HG03460 (cell line): ENCODE results near the gene RPTOR.
A peak's percentile ranks its signal among the peaks of the same experiment; 100 is the strongest.

Experiments used
- ATAC-seq: cut with Tn5 transposase; IDR thresholded peaks from one replicate; pipeline ENCODE4 v1.9.1; 2021; ENCODE audit not compliant: unreplicated experiment

Gene RPTOR

GRCh38 chr17:80886641-80887573 is 342.3 kb downstream of the RPTOR start:
- ATAC-seq = no peak

GRCh38 chr17:80887639-80888175 is 343.1 kb downstream of the RPTOR start:
- no peak for ATAC-seq

DNA sequence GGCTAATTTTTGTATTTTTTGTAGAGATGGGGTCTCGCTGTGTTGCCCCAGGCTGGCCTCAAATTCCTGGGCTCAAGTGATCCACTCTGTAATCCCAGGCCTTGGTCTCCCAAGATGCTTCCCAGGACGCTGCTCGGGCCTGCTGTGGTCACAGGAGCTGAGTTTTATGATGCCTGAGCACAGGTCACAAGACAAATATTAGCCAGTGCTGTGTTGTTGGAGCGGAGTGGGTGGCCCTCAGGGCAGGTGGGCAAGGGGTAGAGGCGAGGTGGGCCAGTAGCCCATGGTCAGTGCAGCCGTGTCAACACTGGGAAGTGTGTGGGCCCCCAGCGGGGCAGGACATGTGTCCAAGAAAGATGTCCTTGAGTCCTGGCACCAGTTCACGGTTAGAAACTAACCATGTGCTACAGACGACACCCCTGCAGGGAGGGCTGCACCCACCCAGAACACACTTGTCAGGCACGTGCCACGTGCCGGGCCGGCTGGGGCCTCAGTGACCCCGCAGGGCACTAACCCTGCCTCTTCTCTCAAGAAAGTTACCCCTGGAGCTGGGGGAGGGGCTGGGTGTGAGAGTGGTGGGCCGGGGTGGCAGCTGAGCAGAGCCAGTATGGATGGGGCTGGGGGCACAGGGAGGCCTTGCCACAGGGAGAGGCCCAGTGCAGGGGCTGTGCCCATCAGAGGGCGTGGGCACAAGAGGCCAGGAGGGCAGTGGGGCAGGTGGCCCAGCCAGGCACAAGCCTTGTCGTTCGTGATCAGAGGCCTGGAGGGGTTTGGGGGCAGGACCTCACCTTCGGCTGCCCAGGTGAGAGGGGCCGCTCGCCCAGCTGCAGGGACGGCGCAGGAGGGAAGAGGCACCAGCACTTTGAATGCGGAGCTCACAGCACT is 343.9 kb downstream of the RPTOR start:
- ATAC-seq = no peak

GRCh38 chr17:80889231-80890195 is 344.9 kb downstream of the RPTOR start:
- ATAC-seq = no peak

DNA sequence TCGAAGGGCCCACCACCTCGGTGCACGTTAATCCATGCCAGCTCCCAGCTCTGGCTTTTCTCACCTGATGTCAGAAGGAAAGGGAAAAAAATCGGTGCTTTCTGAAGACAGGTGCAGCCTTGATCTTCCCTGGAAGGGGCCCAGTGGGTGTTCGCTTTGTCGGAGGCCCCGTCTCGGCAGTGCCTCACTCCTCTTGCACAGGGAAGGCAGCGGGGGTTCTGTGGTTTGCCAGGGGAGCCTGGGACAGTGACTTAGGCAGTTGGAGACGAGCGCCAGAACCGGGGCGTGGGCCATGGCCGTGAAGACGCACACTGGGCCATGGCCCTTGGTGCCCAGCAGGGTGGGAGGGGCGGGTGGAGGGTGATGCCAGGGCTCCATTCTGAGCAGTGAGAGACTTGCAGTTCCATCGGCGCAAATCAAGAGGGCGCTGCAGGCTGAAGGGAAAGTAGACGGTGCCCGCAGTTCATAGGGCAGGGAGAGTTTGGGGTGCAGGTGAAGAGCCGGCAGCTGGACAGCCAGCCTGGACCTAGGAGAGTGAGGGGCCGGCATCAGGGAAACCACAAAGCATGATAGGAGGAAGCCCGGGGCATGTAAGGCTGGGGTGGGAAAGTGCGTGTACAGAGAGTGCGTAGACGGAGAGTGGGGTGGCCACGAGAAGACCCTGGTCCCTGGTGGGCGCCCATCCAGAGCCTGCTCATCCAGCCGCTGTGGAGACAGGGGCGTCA is 345.7 kb downstream of the RPTOR start:
- ATAC-seq = no peak

DNA sequence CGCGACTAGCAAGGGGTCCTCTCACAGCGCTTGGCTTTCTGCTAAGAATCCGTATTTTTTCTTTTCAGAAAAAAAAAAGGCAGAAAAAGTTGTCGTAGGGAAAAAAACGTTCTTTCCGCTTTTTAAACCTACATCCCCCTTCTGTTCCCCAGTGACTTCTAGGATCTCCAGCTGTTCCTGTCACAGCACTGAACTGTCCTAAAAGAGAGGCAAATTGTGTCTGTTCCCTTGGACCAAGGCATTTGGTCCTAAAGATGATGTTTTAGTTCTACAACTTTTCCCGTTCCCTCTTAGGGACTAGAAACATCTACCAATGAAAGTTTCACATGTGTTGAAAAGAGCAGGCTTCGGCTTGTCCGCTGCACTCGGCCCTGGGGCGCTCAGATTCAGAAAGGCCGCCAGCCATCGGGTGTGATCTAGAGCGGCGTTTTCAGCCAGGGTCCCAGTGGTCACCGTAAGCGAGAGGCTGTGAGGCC is 346.3 kb downstream of the RPTOR start:
- no peak for ATAC-seq

DNA sequence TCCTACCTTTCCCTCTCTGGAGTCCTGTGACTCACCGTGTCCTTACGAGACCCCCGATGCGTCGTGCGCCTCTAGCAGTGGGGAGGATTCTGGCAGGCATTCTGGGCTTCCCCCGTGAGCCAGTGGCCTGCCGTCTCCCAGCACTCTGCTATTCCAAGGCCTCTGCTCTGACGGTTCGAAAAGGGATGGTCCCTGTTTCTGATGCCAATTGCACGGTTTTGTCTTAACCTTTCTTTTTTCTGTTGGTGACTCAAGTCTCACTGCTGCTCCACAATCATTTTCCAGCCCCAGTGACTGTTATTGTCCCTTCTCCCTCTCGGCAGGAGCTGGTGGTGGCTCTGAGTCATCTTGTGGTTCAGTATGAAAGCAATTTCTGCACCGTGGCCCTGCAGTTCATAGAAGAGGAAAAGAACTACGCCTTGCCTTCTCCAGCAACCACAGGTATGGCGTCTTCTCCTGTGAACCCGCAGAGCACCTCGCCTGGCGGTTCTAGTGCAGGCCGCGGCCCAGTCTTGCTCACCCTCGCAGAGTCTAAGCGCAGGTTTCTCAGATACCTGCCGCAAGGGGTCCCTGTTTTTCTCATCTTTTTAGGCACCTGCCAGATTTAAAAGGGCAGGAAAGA is 346.9 kb downstream of the RPTOR start:
- ATAC-seq = peak; percentile 31

- ATAC-seq = peak; percentile 82
Observed at GRCh38 chr17:80892019-80892855, 347.6 kb downstream of the RPTOR start.

GRCh38 chr17:80892900-80893603 is 348.4 kb downstream of the RPTOR start:
- no peak for ATAC-seq

GRCh38 chr17:80893604-80894438 is 349.2 kb downstream of the RPTOR start:
- ATAC-seq = no peak

- no peak for ATAC-seq
Observed at GRCh38 chr17:80894439-80894721, 349.7 kb downstream of the RPTOR start.

DNA sequence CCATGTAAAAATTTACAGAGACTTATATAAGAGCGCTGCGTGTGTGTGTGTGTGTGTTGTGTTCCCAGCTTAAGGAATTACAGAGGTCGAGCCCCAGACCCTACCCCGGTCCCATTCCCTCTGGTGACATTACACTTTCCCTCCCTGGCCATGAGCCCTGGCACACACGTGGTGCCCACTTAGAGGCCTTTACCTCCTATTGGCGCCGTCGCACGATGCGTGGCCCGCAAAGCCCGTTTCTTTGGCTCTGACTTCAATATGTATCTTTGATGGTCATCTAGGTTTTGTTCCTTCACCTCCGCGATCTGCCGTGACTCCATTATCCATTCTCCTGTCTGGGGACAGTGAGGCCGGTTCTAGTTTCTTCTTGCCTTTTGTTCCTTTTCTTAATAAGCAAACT is 350.1 kb downstream of the RPTOR start:
- ATAC-seq = no peak

GRCh38 chr17:80895366-80895765 is 350.7 kb downstream of the RPTOR start:
- ATAC-seq = no peak

- no peak for ATAC-seq
Observed at GRCh38 chr17:80898716-80899115, 354.1 kb downstream of the RPTOR start.

DNA sequence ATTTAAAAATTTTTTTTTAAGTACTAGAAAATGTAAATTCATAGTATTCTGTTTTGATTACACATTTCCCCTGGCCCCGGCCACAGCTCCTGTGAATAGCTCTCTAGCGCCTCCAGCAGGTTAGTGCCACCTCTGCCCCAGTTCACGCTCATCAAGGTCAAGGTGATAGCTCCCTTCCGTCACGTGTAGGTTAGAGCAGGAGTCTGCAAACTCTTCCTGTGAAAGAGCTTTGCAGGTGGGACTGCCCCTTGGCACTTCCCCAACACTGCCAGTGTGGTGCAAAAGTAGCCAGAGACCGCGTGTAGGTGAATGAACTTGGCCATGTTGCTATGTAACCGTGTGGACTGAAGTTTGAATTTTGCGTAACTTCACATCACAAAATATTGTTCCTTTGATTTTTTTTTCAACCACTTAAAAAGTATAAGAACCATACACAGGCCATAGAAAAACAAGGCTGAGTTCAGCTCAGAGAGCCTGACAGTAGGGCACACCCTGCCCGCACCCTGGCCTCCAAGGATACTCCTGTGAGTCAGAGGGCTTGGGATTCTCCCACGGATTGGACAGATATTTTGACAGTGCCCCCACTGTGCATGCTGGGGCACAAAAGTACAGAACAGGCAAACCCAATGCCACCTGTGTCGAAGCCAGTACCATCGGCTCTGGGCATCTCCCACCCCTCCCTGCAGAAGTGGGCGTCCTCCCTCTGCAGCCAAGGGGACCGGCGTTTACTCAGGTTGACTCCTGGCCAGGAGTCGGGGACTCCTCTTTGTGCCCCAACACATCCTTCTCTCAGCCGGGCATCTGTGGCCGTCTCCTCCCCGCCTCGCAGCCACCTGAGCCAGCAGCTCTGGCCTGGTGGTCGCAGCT is 355.0 kb downstream of the RPTOR start:
- ATAC-seq = no peak

DNA sequence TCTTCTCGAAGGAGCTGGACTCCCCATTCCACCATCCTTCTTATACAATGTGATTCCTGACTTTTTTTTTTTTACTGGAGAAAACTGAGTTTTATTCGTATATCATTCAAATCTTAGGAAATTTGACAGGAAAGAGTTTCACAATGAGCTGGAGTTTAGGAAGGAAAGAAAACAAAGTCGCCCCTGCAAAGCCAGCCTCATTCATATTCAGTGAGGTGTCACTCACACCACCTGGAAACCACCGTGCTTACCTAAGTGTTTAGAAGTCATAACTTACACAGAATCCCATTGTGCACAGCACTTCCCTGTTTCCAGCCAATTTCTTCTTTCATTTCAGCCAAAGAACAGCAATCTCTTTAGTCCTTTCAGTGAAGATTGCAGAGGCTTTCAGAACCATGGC is 356.7 kb downstream of the RPTOR start:
- ATAC-seq = no peak
